RWPE1 (cell line): ENCODE data around the gene MDN1.

Experiments used
- CTCF ChIA-PET: fragments of 350-600 bp; sonication (Branson Sonifier 250); formaldehyde crosslinking; extraction: SDS; loops from one replicate; lab custom pipeline; 2021; lab: Yijun Ruan, JAX
- POLR2A ChIA-PET: fragments of 400-600 bp; formaldehyde crosslinking; extraction: SDS; loops from one replicate; lab custom pipeline; 2020; ENCODE audit warnings: antibody characterized with exemption; ENCODE audit not compliant: low non-redundant PET; lab: Yijun Ruan, JAX
- DNase-seq: peaks from one replicate; pipeline ENCODE4 v3.0.0; 2012; ENCODE audit warnings: low spot score
- H3K27ac ChIP-seq: fragments of 450-650 bp; 2 replicates; pipeline ENCODE4 v1.5.1; 2017
- CTCF ChIP-seq: fragments of 450-650 bp; conservative IDR thresholded peaks from 2 replicates; pipeline ENCODE4 v1.5.1; 2017; ENCODE audit warnings: low read depth, mild to moderate bottlenecking

Gene MDN1

GRCh38 chr6:89763550-89763949 lies 56.0 kb downstream of the MDN1 start:
- H3K27ac ChIP-seq, result no peak overlapping the region
- CTCF ChIA-PET, result no interaction called here
- TF ChIP-seq CTCF, result no peak
- no peak for DNase-seq
- POLR2A ChIA-PET, result no interaction called here

GRCh38 chr6:89758830-89759229 lies 60.8 kb downstream of the MDN1 start:
- DNase-seq, result no peak
- TF ChIP-seq CTCF, result no peak
- CTCF ChIA-PET, result interaction anchor here (0.6 kb wide), 1 partner anchor 33 kb away, joined by 6 read pairs; no protein-coding TSS in a partner anchor
- POLR2A ChIA-PET, result interaction anchor here (0.6 kb wide), 1 partner anchor 44 kb away, joined by 5 read pairs; no protein-coding TSS in a partner anchor
- no peak overlapping the region for H3K27ac ChIP-seq

GRCh38 chr6:89750338-89750737 lies 69.3 kb downstream of the MDN1 start:
- TF ChIP-seq CTCF, result no peak
- ChIA-PET POLR2A (no interaction called here), CTCF (no interaction called here)
- H3K27ac ChIP-seq, result no peak overlapping the region
- no peak for DNase-seq

DNA sequence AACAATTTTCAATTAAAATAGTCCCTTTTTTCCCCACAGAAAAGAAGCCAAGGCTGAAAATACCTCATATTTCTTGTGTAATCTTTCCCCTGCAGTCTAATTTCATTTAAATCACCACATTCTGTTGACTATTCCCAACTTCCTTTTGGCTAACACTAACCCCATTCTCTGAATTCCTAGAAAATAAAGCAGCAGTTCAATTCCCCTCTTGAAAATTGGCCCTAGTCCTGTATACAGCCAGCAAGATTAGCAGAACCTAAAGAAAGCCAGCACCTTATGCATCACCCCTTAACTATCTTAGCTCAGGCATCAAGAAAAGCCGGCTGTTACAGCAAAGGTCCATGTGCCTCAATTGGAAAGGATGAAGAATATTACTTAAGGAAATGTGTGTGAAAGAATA lies 69.7 kb downstream of the MDN1 start:
- TF ChIP-seq CTCF, result no peak
- ChIA-PET POLR2A (no interaction called here), CTCF (no interaction called here)
- no peak overlapping the region for H3K27ac ChIP-seq
- no peak for DNase-seq

DNA sequence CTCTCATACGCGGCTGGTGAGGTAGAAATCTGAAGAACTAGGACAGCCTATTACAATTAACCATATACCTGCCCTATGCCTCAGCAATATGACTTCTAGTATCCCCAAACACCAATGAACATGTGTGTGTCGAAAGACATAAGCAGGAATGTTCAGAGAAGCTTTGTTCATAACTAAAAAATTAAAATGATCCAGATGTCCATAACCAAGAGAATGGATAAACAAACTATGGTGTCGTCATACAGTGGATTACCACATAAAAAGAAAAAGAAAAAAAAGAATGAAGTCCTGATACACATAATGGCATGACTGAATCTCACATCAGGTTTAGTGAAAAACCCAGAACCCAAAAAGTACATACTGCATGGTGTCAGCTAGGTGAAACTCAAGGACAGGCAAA lies 73.9 kb downstream of the MDN1 start:
- POLR2A ChIA-PET, result no interaction called here
- no peak for TF ChIP-seq CTCF
- H3K27ac ChIP-seq, result no peak overlapping the region
- CTCF ChIA-PET, result no interaction called here
- DNase-seq, result no peak

DNA sequence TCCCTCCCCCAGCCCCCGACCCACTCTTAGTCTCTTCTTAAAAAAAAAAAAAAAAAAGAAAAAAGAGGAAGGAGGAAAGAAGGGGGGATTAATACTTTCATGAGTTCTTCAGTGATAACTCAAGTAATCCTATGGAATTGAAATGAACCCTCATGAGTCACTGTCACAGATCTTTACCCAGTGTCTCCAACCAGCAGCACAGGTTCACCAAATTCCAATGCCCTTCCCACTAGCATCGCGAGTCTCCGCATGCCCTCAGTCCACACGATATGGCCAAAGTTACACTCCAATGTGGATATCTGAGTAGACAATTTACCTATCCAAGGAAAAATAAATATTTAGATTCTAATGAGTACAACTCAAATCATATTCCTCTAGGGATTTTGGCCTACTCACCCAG lies 74.5 kb downstream of the MDN1 start:
- POLR2A ChIA-PET, result no interaction called here
- CTCF ChIA-PET, result no interaction called here
- no peak overlapping the region for H3K27ac ChIP-seq
- TF ChIP-seq CTCF, result no peak
- peak; percentile 57 for DNase-seq

DNA sequence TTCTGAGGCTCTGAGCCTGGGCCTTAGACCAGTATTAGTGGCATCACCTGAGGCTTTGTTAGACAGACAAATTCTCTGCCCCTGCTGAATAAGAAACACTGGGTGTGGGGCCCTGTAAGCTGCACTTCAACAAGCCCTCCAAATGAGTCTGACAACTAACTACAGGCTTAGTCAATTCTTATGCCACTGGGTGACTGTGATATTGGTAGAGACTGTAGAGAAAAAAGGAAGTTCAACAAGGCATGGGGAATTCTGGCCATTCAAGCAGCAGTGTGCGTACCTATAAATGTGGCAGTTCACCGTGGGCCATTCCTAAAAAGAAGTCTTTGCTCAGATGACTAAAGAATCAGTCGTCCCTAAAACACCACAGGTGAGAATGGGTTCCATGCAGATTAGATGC lies 82.7 kb downstream of the MDN1 start:
- H3K27ac ChIP-seq, result no peak overlapping the region
- no peak for DNase-seq
- TF ChIP-seq CTCF, result no peak
- ChIA-PET CTCF (no interaction called here), POLR2A (no interaction called here)
